NCI-H2029 (cell line): ENCODE results near the gene PIKFYVE.
A peak's percentile ranks its signal among the peaks of the same experiment; 100 is the strongest.
"Not testable (repeated sequence)": the region's sequence is repeated elsewhere in the genome, so short reads cannot be mapped to it uniquely, and the experiment has no call there.

Source experiments
- DNase-seq: peaks from one replicate; lab custom pipeline; 2025; lab: John Stamatoyannopoulos, UW

Gene PIKFYVE

GRCh38 chr2:208255557-208256106 lies 10.4 kb upstream of the PIKFYVE start:
- DNase-seq, result no peak

DNA sequence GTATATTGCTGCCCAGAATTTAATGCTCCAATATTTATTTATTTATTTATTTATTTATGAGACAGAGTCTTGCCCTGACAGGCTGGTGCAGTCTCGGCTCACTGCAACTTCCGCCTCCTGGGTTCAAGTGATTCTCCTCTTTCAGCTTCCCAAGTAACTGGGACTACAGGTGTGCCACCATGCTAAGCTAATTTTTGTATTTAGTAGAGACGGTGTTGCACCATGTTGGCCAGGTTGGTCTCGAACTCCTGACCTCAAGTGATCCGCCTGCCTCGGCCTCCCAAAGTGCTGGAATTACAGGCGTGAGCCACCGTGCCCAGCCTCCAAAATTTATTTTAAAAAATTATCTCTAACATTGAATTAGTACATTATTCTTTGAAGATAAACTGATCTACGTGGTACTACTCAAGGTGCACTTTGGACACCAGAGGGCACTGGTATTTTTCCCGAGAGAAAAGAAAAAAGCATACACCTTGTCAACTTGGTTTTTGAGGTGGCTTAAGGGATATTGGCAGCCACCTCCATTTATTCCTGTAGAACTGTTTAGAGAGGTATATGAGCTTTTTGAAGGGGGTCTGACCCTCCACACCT lies 9.8 kb upstream of the PIKFYVE start:
- no peak for DNase-seq

DNA sequence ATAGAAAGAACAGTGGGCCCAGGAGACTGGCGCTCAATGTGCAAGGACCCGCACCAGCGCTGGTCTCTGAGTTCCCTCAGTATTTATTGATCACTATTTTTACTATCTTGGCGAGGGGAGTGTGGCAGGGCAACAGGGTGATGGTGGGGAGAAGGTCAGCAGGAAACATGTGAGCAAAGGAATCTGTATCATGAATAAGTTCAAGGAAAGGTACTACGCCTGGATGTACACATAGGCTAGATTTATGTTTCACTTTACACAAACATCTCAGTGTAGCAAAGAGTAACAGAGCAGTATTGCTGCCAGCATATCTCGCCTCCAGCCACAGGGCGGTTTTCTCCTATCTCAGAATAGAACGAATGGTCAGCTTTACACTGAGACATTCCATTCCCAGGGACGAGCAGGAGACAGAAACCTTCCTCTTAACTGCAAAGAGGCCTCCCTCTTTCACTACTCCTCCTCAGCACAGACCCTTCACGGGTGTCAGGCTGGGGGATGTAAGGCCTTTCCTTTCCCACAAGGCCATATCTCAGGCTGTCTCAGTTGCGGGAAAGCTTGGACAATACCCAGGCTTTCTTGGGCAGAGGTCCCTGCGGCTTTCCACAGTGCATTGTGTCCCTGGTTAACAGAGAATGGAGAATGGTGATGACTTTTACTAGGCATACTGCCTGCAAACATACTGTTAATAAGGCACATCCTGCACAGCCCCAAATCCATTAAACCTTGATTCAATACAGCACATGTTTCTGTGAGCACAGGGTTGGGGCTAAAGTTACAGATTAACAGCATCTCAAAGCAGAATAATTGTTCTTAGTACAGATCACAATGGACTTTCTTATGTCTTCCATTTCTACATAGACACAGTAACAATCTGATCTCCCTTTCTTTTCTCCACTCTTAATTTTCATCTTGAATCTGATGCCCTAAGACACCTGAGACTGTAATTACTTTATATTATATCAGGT lies 8.9 kb upstream of the PIKFYVE start:
- DNase-seq, result not testable (repeated sequence)

GRCh38 chr2:208265371-208265800 lies 669 bp upstream of the PIKFYVE start:
- peak; percentile 10 for DNase-seq

GRCh38 chr2:208266553-208266893 lies 468 bp downstream of the PIKFYVE start:
- no peak for DNase-seq

GRCh38 chr2:208266936-208267335 lies 881 bp downstream of the PIKFYVE start:
- DNase-seq, result no peak

- not testable (repeated sequence) for DNase-seq
Observed at GRCh38 chr2:208267526-208267925, 1.5 kb downstream of the PIKFYVE start.

DNA sequence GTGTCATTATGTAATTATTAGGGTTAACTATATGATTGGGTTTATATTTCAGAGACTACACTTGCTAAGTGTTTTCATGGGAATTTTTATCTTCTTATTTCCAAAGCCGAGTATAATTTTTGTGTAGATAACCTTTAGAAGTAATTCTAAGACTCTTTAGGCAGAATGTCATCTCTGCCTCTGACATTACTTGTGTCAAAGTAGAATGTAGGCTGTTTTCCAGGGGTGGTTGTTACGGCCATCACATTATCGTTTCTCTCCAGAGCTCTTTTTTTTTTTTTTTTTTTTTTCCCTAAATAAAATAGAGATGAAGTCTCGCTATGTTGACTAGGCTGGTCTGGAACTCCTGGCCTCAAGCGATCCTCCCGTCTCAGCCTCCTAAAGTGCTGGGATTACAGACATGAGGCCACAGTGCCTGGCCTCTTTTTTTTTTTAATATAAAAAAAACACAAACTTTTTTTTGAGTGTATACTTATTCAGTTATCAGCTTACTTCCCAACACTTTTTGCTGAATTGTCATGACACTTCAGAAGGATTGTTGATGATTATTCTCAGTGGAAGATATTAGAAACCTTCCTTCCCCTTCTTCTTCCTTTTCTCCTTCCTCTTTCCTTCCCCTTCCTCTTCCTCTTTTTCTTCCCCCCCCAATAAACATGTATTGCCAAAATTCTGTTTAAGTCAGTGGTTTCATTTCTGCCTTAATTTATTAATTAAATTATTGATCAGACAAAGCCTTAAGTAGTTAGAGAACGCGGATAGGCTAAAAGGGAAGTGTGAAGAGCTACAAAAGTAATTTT lies 2.3 kb downstream of the PIKFYVE start:
- DNase-seq, result no peak

DNA sequence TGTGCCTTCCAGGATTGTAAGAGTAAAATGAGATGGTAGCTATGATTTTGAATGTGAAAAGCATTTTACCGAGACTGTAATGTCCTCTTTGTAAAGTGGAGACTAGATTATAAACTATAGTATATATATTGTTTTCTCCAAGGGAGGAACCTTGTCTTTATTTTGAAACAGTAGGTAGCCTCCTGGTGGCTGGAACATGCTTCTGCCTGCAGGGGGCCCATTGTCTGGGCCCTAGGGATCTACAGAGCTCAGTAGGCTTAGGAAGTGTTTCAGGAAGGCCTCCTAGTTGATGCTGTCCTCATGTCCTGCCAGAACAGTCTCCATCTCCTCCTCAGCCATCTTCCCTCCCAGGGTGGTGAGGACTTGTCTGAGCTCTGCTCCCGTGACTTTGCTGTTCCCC lies 3.0 kb downstream of the PIKFYVE start:
- DNase-seq, result no peak

- DNase-seq, result no peak
Observed at GRCh38 chr2:208274748-208275147, 8.7 kb downstream of the PIKFYVE start.

DNA sequence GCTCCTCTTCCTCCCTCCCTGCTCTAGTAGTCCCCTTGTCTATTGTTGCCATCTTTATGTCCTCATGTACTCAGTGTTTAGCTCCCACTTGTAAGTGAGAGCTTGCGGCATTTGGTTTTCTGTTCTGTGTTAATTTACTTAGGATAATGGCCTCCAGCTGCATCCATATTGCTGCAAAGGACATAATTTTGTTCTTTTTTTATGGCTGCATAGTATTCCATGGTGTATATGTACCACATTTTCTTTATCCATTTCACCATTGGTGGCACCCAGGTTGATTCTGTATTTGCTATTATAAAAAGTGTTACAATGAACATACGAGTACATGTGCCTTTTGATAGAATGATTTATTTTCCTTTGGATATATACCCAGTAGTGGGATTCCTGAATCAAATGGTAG lies 12.5 kb downstream of the PIKFYVE start:
- no peak for DNase-seq

DNA sequence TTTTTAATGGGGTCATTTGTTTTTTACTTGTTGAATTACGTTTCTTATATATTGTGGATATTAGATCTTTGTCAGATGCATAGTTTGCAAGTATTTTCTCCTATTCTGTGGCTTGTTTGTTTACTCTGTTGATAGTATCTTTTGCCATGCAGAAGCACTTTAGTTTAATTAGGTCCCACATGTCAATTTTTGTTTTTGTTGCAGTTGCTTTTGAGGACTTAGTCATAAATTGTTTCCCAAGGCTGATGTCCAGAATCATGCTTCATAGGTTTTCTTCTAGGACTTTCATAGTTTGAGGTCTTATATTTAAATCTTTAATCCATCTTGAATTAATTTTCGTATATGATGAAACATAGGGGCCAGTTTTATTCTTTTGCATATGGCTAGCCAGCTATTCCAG lies 13.2 kb downstream of the PIKFYVE start:
- DNase-seq, result no peak

- no peak for DNase-seq
Observed at GRCh38 chr2:208280234-208280633, 14.2 kb downstream of the PIKFYVE start.

DNA sequence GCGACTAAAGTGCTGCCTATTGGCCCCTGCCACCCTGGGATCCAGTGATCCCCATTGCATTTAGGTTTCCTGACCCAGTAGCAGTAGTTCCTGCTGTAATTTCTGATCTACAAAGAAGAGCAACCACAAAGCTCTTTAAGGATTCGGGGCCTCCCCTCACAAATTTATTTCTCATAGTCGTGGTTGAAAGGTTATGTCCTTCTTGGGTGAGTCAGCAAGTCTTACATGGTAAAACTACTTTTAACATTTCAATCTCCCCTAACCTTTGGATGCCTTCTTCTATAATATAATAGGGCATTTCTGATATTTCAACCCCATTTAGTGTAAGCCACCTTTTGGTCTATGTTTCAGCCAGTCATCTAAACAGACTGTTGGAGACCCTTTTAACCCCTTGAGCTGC lies 14.9 kb downstream of the PIKFYVE start:
- no peak for DNase-seq

- no peak for DNase-seq
Observed at GRCh38 chr2:208285853-208286252, 19.8 kb downstream of the PIKFYVE start.

- no peak for DNase-seq
Observed at GRCh38 chr2:208294482-208295024, 28.5 kb downstream of the PIKFYVE start.

- DNase-seq, result no peak
Observed at GRCh38 chr2:208295834-208296233, 29.8 kb downstream of the PIKFYVE start.

GRCh38 chr2:208296610-208297009 lies 30.6 kb downstream of the PIKFYVE start:
- DNase-seq, result no peak

DNA sequence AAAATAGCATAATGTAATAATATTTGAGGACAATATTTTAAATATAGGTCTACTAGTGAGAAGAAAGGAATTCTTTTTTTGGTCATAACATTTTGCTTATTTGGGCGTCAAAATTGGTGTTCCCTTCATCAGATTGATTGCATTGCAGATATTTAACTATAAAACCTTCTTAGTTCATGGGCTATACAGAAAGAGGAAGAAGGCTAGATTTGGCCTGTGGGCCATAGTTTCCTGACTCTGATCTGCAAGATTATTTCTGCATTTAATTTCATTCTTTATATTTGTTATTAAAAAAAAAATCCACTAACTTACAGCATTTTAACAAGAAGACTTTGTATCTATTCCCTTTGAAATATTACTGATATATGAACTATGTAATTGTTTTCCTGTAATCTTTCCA lies 31.9 kb downstream of the PIKFYVE start:
- DNase-seq, result no peak

GRCh38 chr2:208300847-208301618 lies 35.0 kb downstream of the PIKFYVE start:
- no peak for DNase-seq

DNA sequence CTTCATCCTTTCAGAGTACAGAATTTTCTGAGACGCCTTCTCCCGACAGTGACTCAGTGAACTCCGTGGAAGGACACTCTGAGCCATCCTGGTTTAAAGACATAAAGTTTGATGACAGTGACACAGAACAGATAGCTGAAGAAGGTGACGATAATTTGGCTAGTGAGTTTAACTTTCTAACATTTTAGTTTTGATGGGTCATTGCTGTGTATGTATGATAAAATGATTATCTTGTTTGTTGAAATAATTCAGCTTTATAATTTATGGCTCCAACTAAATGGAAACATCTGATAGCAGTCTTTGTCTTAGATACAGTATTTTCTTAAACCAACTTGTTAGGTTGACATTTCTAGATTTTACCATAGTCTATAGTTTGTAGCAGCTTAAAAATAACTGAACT lies 38.1 kb downstream of the PIKFYVE start:
- no peak for DNase-seq
